ENCODE data around the gene CTIF.

The CTIF gene

DNA sequence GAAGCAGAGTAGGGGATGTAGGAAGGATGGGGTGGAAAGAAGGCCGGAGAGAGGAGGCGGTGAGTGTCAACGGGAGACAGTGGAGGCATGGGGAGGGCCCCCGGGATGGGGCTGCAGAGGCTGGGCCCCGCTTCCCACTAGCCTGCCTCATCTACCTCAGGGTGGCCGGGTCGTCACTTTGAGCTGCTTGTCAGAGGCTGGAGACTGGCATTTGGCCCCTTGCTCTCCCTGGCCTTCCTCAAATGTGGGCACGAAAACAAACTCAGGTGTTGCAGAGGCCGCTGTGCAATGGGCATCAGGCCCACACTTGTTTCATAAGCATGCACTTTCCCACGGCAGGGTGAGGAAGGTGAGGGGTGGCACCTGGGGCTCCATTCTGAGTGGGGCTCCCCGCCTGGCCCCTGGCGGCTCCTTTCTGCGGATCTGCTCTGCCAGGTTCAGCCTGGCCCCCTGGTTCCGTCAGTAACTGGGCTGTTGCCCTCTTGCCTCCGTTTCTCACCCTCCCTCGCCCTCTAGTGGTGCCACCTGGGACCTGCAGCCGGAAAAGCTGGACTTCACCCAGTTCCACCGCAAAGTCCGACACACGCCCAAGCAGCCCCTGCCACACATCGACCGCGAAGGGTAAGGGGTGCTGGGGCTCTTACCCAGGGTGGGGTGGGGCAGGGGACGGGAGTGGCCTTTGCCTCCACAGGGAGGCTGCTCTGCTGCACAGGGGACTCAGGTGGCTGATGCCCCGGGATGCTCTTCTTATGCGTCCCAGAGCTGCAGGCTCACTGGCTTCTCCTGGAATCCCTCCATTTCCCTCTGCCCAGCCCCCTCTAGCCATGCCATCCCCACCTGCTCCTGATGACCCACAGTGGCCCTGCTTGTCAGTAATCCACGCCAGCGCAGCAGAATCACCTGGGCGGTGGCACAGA lies 125.4 kb downstream of the CTIF start:
- peak; percentile 18 to 58 (median 38) for DNase-seq (ENCODE audit: low read depth in 2 of 3, low spot score in 1 of 3)

GRCh38 chr18:48665654-48666053 lies 126.8 kb downstream of the CTIF start:
- DNase-seq (ENCODE audit: low read depth in 2 of 3, low spot score in 1 of 3): no peak

DNA sequence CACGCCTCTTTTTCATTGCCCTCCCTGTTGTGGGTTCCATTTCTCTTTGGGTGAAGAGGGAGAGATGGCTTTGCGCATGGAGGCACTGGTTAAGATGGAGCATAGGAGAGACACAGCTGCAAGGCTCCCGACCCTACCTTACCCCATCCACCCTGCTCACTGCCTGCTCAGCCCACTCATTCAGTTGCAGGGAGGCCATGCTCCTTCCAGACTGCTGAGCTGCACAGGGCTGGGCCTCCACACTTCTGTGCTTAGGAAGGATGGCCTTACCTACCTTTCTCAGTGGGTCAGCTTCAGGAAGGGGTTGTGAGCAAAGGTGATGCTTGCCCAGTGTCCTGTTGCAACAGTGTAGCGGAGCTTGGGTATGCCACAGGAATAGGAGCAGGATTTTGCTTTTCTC lies 127.8 kb downstream of the CTIF start:
- no peak for DNase-seq (ENCODE audit: low read depth in 2 of 3, low spot score in 1 of 3)

DNA sequence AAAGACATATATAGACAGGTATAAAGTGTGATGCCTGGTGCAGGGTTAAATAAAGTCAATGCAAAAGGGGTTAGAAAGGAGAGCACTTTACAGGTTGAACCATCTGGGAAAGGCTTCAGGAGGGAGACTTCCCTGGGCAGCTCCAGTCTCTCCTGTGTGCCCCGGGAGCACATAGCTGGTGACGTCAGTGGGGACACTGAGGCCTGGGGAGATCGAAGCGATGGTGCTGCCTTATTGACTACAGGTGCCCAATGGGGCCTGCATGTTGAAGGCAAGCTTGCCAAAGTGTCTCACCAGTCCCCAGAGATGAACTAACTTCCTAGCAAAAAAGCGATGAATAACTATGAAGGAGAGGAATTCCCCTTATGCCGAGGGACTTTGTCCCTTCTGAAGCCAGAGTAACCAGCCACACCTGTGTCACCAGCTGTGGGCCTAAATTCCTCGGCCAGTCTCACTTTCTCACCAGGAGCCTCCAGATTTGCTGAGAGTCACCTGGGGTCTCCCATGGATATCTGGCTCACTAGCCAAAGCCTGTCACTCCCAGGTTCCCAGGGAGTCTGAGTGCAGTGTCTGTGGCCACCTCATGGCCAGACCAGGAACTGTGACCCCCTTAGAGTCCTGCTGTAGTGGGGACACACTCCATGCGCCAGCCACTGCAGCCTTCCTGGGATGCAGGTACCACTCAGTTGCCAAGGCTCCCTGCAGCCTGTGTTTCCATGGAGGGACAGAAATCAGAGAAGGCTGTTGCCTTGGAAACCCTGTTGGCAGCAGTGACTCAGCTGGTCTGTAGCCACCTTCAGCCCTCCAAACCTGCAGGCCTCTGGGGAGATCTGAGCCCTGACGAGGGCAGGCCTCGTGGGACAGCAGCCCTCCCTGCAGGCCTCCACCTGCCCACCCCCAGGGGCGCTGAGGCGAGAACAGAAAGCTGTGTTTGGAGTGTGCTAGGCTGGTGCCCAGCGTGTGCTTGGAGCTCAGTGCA lies 128.7 kb downstream of the CTIF start:
- no peak for DNase-seq (ENCODE audit: low read depth in 2 of 3, low spot score in 1 of 3)

DNA sequence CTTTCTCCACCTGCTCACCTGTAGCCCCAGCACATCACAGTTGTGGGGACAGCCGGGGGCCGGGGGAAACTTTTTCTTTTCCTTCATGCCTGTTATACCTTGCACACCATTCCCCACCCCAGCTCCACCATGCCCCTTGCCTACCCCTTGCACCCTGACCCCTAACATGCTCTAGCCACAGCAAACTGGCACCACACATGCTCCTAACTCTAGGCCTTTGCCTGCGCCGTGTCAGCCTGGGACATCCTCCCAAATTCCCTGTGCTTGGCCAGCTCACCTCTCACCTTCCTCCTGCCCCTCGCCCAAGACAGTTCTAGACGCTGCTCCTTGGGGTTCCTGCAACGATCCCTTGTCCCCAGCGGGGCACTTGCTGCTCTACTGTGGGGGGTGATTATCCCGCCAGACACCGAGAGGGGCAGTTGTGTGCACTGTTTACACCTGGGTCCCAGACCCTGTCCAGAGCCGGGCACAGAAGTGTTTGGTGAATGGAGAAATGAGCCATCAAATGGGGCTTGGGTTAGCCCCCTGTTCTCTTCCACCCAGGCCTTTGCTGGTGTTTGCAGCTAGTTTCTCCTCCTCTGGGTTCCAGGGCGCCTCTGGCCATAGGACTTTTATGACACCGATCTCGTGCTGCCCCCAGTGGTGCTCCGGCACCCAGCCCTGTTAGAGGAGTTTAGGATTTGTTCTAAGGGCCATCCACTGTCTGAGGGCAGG lies 129.8 kb downstream of the CTIF start:
- no peak for DNase-seq (ENCODE audit: low read depth in 2 of 3, low spot score in 1 of 3)

DNA sequence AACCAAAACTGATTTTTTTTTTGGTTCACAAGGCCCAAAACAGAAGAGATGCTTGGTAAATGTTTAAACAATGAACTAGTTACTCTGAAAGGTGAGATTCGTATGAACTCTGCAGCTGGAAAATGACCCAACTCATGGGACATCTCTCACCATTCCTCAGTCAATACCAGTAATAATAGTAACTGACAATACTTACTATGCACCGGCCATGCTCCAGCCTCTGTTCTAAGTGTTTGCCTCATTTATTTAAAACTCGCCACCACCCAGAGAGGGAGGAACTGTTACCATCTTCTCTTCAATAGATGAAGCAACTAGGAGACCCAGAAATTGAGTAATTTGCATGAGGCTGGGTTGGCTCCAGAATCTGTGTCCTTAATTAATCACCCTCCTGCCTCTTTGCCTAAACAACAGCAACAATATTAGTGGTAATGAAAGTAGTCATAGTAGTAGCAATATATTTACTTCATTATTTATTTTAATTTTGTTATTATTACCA lies 130.4 kb downstream of the CTIF start:
- DNase-seq (ENCODE audit: low read depth in 2 of 3, low spot score in 1 of 3): no peak

DNA sequence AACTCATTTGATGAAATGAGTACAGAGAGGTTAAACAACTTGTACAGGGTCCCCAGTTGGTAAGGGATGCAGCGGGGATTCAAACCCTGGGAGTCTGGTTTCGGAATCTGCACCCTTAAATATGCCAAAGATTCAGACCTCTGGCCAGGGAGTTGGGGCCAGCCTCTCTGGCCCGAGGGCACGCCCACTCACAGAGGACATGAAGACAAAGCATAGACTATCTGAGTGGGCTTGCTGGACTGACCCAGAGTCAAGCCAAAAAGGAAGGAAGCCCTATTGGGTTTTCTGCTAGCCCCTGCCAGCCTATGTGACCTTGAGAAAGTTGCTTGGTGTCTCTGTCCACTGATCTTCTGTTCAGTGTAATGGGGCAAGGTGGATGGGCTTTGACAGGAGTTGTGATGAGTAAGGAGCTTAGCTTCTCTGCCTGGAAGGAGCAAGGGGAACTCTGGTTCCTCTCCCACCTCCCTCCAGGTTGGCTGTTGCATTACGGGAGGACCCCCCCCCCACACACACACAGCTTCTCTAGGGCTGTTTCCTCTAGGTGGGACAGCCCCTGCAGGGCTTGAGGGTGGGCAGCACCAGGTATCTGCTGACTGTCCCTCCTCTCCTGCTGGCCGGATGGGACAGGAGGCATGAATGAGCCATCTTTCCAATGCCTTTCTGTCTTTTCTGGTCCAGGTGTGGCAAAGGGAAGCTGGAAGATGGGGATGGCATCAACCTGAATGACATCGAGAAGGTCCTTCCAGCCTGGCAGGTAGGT lies 131.3 kb downstream of the CTIF start:
- DNase-seq (ENCODE audit: low read depth in 2 of 3, low spot score in 1 of 3): no peak

GRCh38 chr18:48670751-48671560 lies 132.1 kb downstream of the CTIF start:
- no peak for DNase-seq (ENCODE audit: low read depth in 2 of 3, low spot score in 1 of 3)

DNA sequence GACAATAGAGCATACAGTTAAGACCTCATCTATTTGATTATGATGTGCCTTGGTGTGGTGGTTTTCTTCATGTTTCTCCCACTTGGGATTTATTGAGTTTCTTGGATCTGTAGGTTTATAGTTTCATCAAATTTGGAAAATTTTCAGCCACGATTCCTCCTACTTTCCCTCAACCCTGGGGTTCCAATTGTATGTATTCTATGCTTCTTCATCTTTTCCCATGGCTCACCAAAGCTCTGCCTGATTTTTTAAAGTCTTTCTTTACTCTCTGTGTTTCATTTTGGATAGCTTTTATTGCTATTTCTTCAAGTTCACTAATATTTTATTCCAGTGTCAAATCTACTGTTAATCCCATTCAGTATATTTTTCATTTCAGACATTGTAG lies 132.7 kb downstream of the CTIF start:
- DNase-seq (ENCODE audit: low read depth in 2 of 3, low spot score in 1 of 3): no peak

- DNase-seq (ENCODE audit: low read depth in 2 of 3, low spot score in 1 of 3): no peak
Measured at GRCh38 chr18:48672671-48673340, 134.0 kb downstream of the CTIF start.

DNA sequence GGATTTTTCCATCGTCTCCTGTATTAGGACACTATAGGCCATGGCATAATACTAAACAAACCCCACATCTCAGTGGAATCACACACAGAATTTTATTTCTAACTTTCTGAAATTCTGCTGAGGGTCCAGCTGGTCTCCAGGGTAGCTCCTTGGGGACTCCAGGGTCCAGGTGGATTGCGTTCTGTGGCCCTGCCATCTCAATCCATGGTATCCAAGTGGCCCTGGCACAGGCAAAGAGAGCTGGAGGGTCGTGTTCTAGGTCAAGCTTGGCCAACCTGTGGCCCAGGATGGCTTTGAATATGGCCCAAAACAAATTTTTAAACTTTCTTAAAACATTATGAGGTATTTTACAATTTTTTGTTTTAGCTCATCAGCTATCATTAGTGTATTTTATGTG lies 134.6 kb downstream of the CTIF start:
- DNase-seq (ENCODE audit: low read depth in 2 of 3, low spot score in 1 of 3): no peak

DNA sequence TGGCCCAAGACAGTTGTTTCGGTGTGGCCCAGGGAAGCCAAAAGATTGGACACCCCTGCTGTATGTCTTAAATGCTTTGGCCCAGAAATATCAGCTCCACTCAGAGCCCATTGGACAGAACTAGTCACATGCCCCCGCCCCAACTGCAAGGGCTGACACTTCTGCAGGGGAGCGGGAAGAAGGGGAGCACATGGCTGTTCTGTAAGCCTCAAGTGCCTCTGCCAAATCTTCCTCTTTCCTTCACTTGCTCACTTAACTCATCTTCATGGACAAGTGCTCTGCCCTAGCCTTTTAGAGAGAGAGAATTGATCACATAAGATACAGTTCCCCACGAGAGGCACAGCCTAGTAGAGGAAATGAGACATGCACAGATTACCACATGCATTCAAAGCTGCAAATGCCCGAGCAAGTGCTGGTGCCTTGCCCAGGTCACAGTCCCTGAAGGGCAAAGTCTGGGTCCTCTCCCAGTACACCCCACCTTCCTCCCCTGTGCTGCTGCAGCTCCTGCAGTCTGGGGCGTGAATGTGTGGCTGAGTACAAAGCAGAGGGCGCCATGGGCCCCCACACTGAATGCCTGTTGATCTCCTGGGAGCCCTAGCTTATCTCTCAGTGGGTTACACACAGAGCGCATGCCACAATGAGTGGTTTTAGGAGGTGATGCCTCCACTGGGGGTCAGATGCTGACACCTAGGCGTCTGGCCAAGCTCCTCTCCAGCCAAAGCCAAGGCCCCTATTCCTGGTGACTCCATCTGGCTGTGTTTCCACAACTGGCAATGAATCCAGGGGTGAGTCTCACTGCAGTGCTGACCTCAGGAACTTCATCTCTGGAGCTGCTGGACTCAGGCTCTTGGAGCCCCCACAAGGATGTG lies 135.3 kb downstream of the CTIF start:
- no peak for DNase-seq (ENCODE audit: low read depth in 2 of 3, low spot score in 1 of 3)

DNA sequence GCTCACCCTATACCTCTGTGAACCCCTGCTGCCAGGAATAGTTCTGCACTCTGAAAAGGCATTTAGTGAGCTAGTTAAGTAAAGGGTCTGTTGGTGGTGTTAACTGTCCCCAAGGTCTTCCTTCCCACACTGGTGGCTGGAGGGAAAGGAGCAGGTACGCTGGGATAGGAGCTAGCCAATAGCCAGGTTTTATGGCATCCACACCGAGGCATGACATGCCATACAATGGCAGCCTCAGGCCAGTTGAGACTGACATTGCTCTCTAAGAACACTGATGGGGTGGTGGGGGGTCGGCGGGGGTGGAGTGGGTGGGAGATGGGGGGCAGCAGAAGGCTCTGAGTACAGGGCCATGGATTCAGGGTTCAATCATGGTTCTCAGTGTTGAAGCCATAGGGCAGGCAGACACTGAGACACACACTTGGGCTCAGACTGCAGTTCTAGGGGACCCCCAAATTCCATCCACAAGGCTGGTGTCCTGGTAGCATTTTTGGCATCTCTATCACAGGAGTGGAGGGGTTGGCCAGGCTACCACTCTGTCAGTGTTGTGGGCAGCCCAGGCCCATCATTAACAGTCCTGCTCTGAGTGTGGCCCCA lies 136.0 kb downstream of the CTIF start:
- DNase-seq (ENCODE audit: low read depth in 2 of 3, low spot score in 1 of 3): no peak

- peak; percentile 69 to 82 (median 81) for DNase-seq (ENCODE audit: low read depth in 2 of 3, low spot score in 1 of 3)
Measured at GRCh38 chr18:48675352-48675761, 136.5 kb downstream of the CTIF start.

DNA sequence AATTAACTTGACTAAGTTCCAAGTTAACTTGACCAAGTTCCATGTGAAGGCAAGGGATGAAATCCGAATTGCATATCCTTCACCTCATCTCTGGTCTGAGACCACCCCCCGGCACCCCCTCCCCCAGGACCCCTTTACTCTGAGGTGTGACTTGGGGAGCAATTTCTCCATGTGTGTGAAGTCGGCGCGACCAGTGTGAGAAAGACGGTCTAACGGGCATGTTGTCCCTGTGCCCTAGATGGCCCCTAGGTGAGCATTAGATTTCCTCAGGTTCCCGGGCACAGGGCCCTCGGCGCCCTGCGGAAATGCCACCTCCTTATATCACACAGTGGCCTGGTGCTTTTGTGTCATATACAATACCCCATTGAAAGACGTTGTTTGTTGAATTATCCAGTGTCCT lies 137.1 kb downstream of the CTIF start:
- no peak for DNase-seq (ENCODE audit: low read depth in 2 of 3, low spot score in 1 of 3)

GRCh38 chr18:48676346-48676745 lies 137.5 kb downstream of the CTIF start:
- DNase-seq (ENCODE audit: low read depth in 2 of 3, low spot score in 1 of 3): no peak

DNA sequence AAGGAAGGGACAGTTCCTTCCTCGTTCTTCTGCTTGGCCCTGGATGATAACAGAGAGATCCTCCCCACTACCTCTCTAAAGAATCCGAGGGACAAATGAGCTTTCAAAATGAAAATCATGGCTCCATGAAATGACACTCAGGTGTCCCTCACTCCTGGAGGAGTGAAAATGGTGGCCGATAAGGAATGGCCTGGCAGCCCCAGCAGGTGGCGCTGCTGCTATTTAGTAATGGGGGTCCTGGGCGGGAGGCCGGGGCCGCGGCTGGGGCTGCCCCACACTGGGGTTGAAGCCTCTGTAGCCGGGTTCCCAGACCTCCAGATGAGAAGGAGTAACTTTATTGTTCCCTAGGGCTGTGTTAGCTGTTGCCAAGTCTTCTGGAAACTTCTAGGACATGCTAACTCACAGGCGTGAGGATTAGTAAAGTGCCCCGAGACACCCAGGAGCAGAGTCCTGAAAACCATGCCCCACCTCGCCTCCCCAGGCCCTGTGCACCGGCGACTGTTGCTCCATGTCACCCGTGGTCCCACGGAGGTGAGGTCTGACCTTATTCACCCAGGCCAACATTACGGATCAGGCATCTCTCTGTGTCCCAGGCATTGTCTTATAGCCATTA lies 138.0 kb downstream of the CTIF start:
- peak; percentile 48 to 66 (median 65) for DNase-seq (ENCODE audit: low read depth in 2 of 3, low spot score in 1 of 3)

Measured in stimulated activated CD4-positive, alpha-beta T cell treated with anti-CD3 and anti-CD28 coated beads, Interleukin-12 subunit alpha, Interleukin-12 subunit beta, amount 100 ng/mL, for 48 hours (primary cell).